GM12878 (cell line): ENCODE measurements around the gene RAP1GAP2. TPM values are rescaled to one million over a fixed set of nuclear protein-coding genes. Genes with fewer than 3 reads are reported as not detected.

ENCODE experiments used
- ATAC-seq: fragments of 200-7000 bp; cut with Tn5 transposase; 3 replicates; pipeline ENCODE4 v1.9.1; 2020; ENCODE audit warnings: mild to moderate bottlenecking, moderate library complexity
- BruUV-seq: library from RNA; stranded (reverse); fragments of 400-500 nt; replicated peaks from 2 replicates; lab custom pipeline; 2021; lab: Mats Ljungman, UMichigan
- CTCF ChIA-PET: fragments of 300-600 bp; sonication (Branson Sonifier 250); formaldehyde crosslinking; extraction: SDS; loops from one replicate; lab custom pipeline; 2021; ENCODE audit warnings: inconsistent platforms; lab: Yijun Ruan, JAX
- POLR2A ChIA-PET: fragments of 350-600 bp; formaldehyde crosslinking; extraction: SDS; loops from one replicate; lab custom pipeline; 2021; ENCODE audit warnings: inconsistent platforms; lab: Charles Lee
- RAD21 ChIA-PET: fragments of 300-600 bp; sonication (Branson Sonifier 250); formaldehyde crosslinking; loops from one replicate; lab custom pipeline; 2023; ENCODE audit warnings: antibody characterized with exemption; ENCODE audit not compliant: unreplicated experiment; lab: Charles Lee
- SMC1A ChIA-PET: fragments of 300-600 bp; sonication (Branson Sonifier 250); formaldehyde crosslinking; loops from one replicate; lab custom pipeline; 2023; ENCODE audit not compliant: unreplicated experiment, uncharacterized antibody; lab: Charles Lee
- DNase-seq: peaks from one replicate; pipeline ENCODE4 v3.0.0-alpha.2; 2011; ENCODE audit warnings: low read depth, low spot score
- FAIRE-seq: peaks from 3 replicates; lab custom pipeline; 2011; peaks lifted over from hg19 to GRCh38; lab: Jason Lieb, UNC
- H2AFZ ChIP-seq: 2 replicates; pipeline ENCODE4 v1.6.0; 2011; ENCODE audit warnings: low read depth, low read length, control low read depth; ENCODE audit not compliant: control insufficient read depth
- H3K27ac ChIP-seq: 2 replicates; pipeline ENCODE4 v1.5.1; 2011; ENCODE audit warnings: control low read depth; ENCODE audit not compliant: control insufficient read depth, insufficient read depth
- H3K27me3 ChIP-seq, 2 experiments: replicated peaks in 1 of 2; 2 replicates each; pipeline versions ENCODE4 v1.6.0 to v1.6.1; 2011; ENCODE audit warnings: low read length in 1 of 2; ENCODE audit not compliant: control insufficient read depth in 2 of 2, insufficient read depth in 2 of 2
- H3K36me3 ChIP-seq, 2 experiments: 2 replicates each; pipeline ENCODE4 v1.5.1; 2011; ENCODE audit warnings: low read length in 1 of 2; ENCODE audit not compliant: control insufficient read depth in 2 of 2, insufficient read depth in 2 of 2
- H3K4me1 ChIP-seq: 2 replicates; pipeline ENCODE4 v1.6.1; 2011; ENCODE audit warnings: mild to moderate bottlenecking, low read length, moderate library complexity, mixed read lengths; ENCODE audit not compliant: control insufficient read depth, insufficient read depth
- H3K4me2 ChIP-seq: 2 replicates; pipeline ENCODE4 v1.6.0; 2011; ENCODE audit warnings: control low read depth; ENCODE audit not compliant: control insufficient read depth, insufficient read depth
- H3K4me3 ChIP-seq: fragments of 200-600 bp; sonication (generic); 2 replicates; pipeline ENCODE4 v1.5.1; 2016
- H3K79me2 ChIP-seq: 2 replicates; pipeline ENCODE4 v1.6.0; 2011; ENCODE audit warnings: low read length; ENCODE audit not compliant: control insufficient read depth, insufficient read depth
- H3K9ac ChIP-seq: 2 replicates; pipeline ENCODE4 v1.8.0; 2011; ENCODE audit warnings: low read length, control low read depth, mixed read lengths; ENCODE audit not compliant: control insufficient read depth, insufficient read depth
- H3K9me3 ChIP-seq: replicated peaks from 3 replicates; pipeline ENCODE4 v1.5.1; 2011; ENCODE audit warnings: mild to moderate bottlenecking, low read length; ENCODE audit not compliant: control insufficient read depth, insufficient read depth
- H4K20me1 ChIP-seq: 2 replicates; pipeline ENCODE4 v1.6.0; 2011; ENCODE audit not compliant: control insufficient read depth, insufficient read depth
- ATF2 ChIP-seq: IDR thresholded peaks from 2 replicates; pipeline ENCODE4 v1.6.1; 2012; ENCODE audit warnings: low read length, inconsistent platforms
- ATF3 ChIP-seq: IDR thresholded peaks from 2 replicates; pipeline ENCODE4 v1.6.1; 2011; ENCODE audit warnings: low read depth, mild to moderate bottlenecking, low read length, moderate library complexity, borderline replicate concordance; ENCODE audit errors: extremely low read depth
- BACH1 ChIP-seq: fragments of 450-650 bp; IDR thresholded peaks from 2 replicates; pipeline ENCODE4 v1.6.1; 2017; ENCODE audit warnings: mild to moderate bottlenecking, borderline replicate concordance
- BCL3 ChIP-seq: IDR thresholded peaks from 2 replicates; pipeline ENCODE4 v1.6.1; 2011; ENCODE audit warnings: borderline replicate concordance, low read depth, mild to moderate bottlenecking, moderate library complexity, low read length; ENCODE audit not compliant: insufficient read depth, poor library complexity, severe bottlenecking
- BRCA1 ChIP-seq: IDR thresholded peaks from 2 replicates; pipeline ENCODE4 v1.6.1; 2011; ENCODE audit warnings: low read depth, low read length, improper control_type of control experiment
- EP300 ChIP-seq, 2 experiments: fragments of 150-350 bp in 1 of 2; IDR thresholded peaks; 2 replicates each; pipeline ENCODE4 v1.6.1; 2011 to 2012; ENCODE audit warnings: low read depth in 2 of 2, low read length in 2 of 2, borderline replicate concordance in 1 of 2, improper control_type of control experiment in 1 of 2, inconsistent platforms in 1 of 2; ENCODE audit not compliant: control insufficient read depth in 1 of 2
- FOXM1 ChIP-seq: IDR thresholded peaks from 2 replicates; pipeline ENCODE4 v1.6.1; 2012; ENCODE audit warnings: low read depth, mild to moderate bottlenecking, inconsistent platforms, low read length, moderate library complexity
- IRF4 ChIP-seq: IDR thresholded peaks from 2 replicates; pipeline ENCODE4 v1.6.1; 2011; ENCODE audit warnings: low read depth, low read length
- NKRF ChIP-seq: fragments of 450-650 bp; conservative IDR thresholded peaks from 2 replicates; pipeline ENCODE4 v1.6.1; 2017; ENCODE audit warnings: mild to moderate bottlenecking, moderate library complexity
- NR2C1 ChIP-seq: fragments of 450-650 bp; IDR thresholded peaks from 2 replicates; pipeline ENCODE4 v1.6.1; 2017; ENCODE audit warnings: antibody characterized with exemption, mild to moderate bottlenecking, moderate library complexity
- PRDM15 ChIP-seq: fragments of 450-650 bp; formaldehyde crosslinking; IDR thresholded peaks from 2 replicates; pipeline ENCODE4 v1.4.0; 2020; ENCODE audit warnings: mild to moderate bottlenecking, moderate library complexity
- RELA ChIP-seq: fragments of 450-650 bp; IDR thresholded peaks from 2 replicates; pipeline ENCODE4 v1.8.0; 2014; ENCODE audit warnings: borderline replicate concordance; ENCODE audit not compliant: partially characterized antibody
- ZNF207 ChIP-seq: fragments of 450-650 bp; IDR thresholded peaks from 2 replicates; pipeline ENCODE4 v1.6.1; 2014; ENCODE audit warnings: antibody characterized with exemption, mild to moderate bottlenecking, borderline replicate concordance
- ZSCAN29 ChIP-seq: fragments of 450-650 bp; IDR thresholded peaks from 2 replicates; pipeline ENCODE4 v1.6.1; 2017; ENCODE audit warnings: mild to moderate bottlenecking, moderate library complexity
- WGBS: methylation state at CpG from one replicate; pipeline ENCODE4 v1.1.6; 2016; ENCODE audit warnings: low lambda C conversion rate; ENCODE audit not compliant: insufficient replicate concordance, insufficient coverage; ENCODE audit errors: missing lambda C conversion rate; 5-methylcytosine and 5-hydroxymethylcytosine counted together
- in situ Hi-C: fragments of 300-500 bp; cut with MboI; formaldehyde crosslinking; loops from 9 replicates; pipeline ENCODE4 v1.14.3; 2018; ENCODE audit warnings: mixed read lengths
- intact Hi-C: fragments of 100-400 bp; cut with micrococcal nuclease; formaldehyde crosslinking; loops from one replicate; pipeline ENCODE4 v1.14.2; 2022; ENCODE audit not compliant: unreplicated experiment
- polyA plus RNA-seq, 11 experiments: library from polyadenylated mRNA; depleted of rRNA in 4 of 11; unstranded in 6 of 11; stranded (reverse) in 5 of 11; fragments of >200 nt; fragmentation: Nextera tagmentation in 4 of 11; fragmentation: Illumina TruSeq in 1 of 11; extraction: Ambion mirVana in 4 of 11; extraction: Trizol in 1 of 11; gene quantifications; 1 replicate in 1 of 11; 2 replicates in 10 of 11; pipeline versions ENCODE4 v1.2.1 to v1.2.3, GENCODE V29; 2011 to 2016; ENCODE audit warnings: inconsistent platforms in 2 of 11, missing spikeins in 2 of 11, low read depth in 1 of 11
- total RNA-seq, 4 experiments: library from RNA; depleted of rRNA in 3 of 4; stranded (reverse); fragments of >200 nt in 3 of 4; fragmentation: Illumina TruSeq in 1 of 4; extraction: Trizol in 1 of 4; gene quantifications; 2 replicates each; pipeline versions ENCODE4 v1.2.1 to v1.2.3, GENCODE V29; 2013 to 2021

Gene RAP1GAP2
- total and polyA plus RNA-seq, 10 of the 15 experiments (the other 5 are each of a cell fraction or from before 2014, with no cell fraction given): 0.03 to 0.95 (median 0.49) TPM; not detected in 2

GRCh38 chr17:2789700-2790099, 6.5 kb upstream of the RAP1GAP2 start:
- Histone ChIP-seq H3K36me3 (no peaks in the 10 kb centered on the region), H3K4me2 (no peak overlapping the region), H3K4me3 (no peak overlapping the region), H3K79me2 (no peaks in the 10 kb centered on the region), H3K9ac (no peak overlapping the region), H3K4me1 (peaks cover 26% of the 10 kb centered on the region), H3K27me3 (no peaks in the 10 kb centered on the region; a peak in 1 of 4 replicates), H3K27ac (no peak overlapping the region), H3K9me3 (no peaks in the 10 kb centered on the region), H4K20me1 (no peaks in the 10 kb centered on the region), H2AFZ (no peak overlapping the region)
- in situ Hi-C loops (no loop called here), intact Hi-C loops (no loop called here)
- FAIRE-seq (no peak), DNase-seq (no peak), ATAC-seq (no peak)
- SMC1A ChIA-PET: no interaction called here
- POLR2A ChIA-PET: interaction anchor here (0.6 kb wide), 1 partner anchor 1633 kb away, joined by 4 read pairs; no protein-coding TSS in a partner anchor
- BruUV-seq: no TSS peak
- RAD21 ChIA-PET: no interaction called here
- 0% methylated on average over 2 of the region's 3 CpGs for WGBS
- CTCF ChIA-PET: interaction anchor here (1.7 kb wide), 1 partner anchor 223 kb away, joined by 6 read pairs; no protein-coding TSS in a partner anchor
- TF ChIP-seq ZNF207: no peak
- TF ChIP-seq PRDM15 (CRISPR knock-in tag): no peak
- no peak for TF ChIP-seq FOXM1
- TF ChIP-seq EP300 (IDR thresholded peaks at IDR 0.05; ENCODE audit: borderline replicate concordance in 1 of 2, control insufficient read depth in 1 of 2, low read depth in 2 of 2, low read length in 2 of 2): no peak
- TF ChIP-seq ATF2: no peak
- TF ChIP-seq NKRF: no peak
- TF ChIP-seq RELA: no peak
- no peak for TF ChIP-seq BCL3
- no peak for TF ChIP-seq BACH1
- TF ChIP-seq BRCA1: no peak
- TF ChIP-seq IRF4: no peak
- TF ChIP-seq ATF3: no peak
- TF ChIP-seq NR2C1: no peak
- TF ChIP-seq ZSCAN29: no peak
